IPS-18c (cell line): ENCODE measurements around the gene SYTL4.
A peak's percentile ranks its signal among the peaks of the same experiment; 100 is the strongest.
"Not testable (repeated sequence)": the region's sequence is repeated elsewhere in the genome, so short reads cannot be mapped to it uniquely, and the experiment has no call there.

ENCODE experiments used
- H3K4me3 ChIP-seq: 2 replicates; pipeline ENCODE4 v1.7.0; 2013; ENCODE audit warnings: low read depth, mild to moderate bottlenecking, low read length, moderate library complexity; ENCODE audit not compliant: insufficient read depth
- H3K9me3 ChIP-seq: one replicate; pipeline ENCODE4 v1.6.1; 2013; ENCODE audit warnings: mild to moderate bottlenecking, low read length, moderate library complexity; ENCODE audit not compliant: control insufficient read depth, insufficient read depth

SYTL4 gene

DNA sequence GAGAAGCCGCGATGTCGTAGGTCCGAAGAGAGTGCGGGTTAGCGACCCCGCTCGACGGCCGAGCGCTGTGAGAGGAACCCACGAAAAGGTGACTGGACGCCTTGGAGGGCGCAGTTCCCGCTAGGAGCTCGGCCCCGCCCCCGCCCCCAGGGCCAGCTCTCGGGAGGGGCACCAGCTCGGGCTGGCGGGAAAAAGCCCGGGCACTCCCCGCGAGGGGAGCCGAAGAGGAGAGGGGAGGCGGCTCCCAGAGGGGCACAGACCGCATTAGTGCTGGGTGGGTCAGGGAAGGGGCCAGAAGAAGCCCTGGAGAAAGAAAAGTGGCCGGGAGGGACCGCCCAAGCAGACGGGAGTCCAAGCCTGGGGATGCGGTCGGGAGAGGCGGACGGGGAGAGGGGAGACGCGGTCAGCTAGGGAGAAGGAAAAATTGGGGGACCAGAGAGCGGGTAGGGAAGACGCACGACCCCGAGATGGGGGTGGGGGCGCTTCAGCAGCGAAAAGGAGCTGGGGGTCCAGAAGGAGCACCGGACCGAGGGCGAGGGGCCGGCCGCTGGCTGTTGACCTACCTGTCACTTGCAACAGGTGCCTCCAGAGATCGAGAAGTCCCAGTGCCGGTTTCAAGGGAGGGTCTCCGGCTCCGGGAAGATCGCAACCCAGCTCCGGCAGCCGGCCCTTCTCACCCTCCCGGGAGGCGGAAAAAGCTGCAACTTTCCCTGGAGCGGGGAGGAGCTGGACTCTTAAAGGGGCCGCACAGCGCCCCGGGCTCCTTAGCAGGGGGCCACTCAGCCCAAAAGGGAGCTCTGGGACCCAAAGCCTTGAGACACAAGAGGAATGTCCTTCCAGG, at the start of gene SYTL4:
TSS of gene SYTL4 (minus strand) at position 681 of the 841 bp plus-strand sequence. CDS start 30,084 bp downstream, outside the sequence.
- H3K4me3 ChIP-seq = peak within 1 kb of the TSS; percentile 66
- peaks cover 2% of the 10 kb centered on the region for H3K9me3 ChIP-seq

- not testable (repeated sequence) for H3K9me3 ChIP-seq, H3K4me3 ChIP-seq
Observed at GRCh38 chrX:100769439-100769838, 37.5 kb upstream of the SYTL4 start.

DNA sequence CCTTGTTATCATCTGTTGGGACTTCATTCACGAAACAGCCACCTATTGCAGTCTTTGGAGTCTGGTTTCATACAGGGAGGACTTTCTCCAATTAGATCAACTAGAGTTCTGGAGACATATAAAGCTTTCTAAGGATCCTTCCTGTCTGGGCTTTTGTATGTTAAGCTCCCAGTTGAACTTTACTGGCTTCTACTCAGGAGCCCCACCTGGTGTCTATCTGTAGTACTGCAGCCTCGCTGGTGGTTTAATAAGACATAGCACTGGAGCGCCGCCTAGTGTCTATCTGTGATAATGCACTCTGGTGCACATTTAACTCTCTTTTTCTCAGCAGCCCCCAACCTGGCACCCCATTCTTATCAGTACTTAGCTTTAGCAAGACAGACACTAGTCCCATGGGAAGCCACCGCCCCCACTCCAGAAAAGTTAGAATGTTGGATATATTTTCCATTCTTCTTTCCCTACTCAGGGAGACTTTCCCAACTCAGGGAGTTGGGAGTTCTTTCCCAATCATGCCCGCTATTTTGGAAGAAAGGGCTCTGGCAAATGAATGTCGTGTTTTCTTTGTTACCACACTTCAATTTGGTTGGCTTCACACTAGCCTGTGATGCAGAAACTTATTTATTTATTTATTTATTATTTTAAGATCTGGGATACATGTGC, 36.9 kb upstream of the SYTL4 start:
- no peaks in the 10 kb centered on the region for H3K9me3 ChIP-seq

DNA sequence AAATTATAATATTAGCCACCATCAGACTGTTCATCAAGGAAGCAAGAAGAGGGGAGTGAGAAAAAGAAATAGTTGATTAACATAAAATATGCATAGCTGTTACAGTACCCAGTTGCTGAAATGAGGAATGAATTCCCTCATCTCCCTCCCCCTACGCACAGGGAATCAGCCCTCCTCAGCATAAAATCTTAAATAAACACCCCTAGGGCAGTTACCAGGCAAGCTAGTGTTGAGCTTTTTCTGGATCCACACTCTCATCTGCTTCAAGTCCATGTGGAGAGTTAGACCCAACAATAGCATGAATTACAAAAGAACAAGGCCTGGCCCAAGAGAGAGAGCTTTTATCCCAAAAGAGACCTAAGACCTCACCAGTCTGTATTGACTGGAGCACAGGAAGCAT, 19.0 kb upstream of the SYTL4 start:
- Histone ChIP-seq H3K9me3 (peaks cover 3% of the 10 kb centered on the region), H3K4me3 (no peak overlapping the region)

More for the DNA sequence above, 36.9 kb upstream of the SYTL4 start:
- H3K4me3 ChIP-seq = no peak overlapping the region

DNA sequence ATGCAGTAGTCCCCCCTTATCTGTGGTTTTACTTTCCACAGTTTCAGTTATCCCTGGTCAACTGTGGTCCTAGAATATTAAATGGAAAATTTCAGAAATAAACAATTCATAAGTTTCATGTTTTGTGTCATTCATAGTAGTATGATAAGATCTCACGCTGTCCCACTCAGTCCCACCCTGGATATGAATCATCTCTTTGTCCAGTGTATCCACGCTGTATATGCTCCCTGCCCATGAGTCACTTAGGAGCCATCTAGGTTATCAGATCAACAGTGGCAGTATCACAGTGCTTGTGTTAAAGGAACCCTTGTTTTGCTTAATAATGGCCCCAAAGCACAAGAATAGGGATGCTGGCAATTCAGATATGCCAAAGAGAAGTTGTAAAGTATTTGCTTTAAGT, 16.2 kb upstream of the SYTL4 start:
- Histone ChIP-seq H3K4me3 (no peak overlapping the region), H3K9me3 (peaks cover 3% of the 10 kb centered on the region)

DNA sequence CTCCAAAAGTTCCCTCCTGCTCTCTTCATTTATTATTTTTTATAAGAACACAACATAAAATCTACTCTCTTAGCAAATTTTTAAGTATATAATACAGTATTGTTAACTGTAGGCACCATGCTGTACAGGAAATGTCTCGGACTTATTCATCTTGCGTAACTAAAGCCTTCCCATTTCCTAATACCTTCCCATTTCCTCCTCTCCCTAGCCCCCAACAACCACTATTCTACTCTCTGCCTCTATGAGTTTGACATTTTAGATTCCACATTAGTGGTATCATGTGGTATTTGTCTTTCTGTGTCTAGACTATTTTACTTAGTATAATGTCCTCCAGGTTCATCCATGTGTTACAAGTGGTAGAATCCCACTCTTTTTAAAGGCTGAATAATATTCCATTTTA, 15.8 kb upstream of the SYTL4 start:
- Histone ChIP-seq H3K9me3 (peaks cover 2% of the 10 kb centered on the region), H3K4me3 (no peak overlapping the region)

DNA sequence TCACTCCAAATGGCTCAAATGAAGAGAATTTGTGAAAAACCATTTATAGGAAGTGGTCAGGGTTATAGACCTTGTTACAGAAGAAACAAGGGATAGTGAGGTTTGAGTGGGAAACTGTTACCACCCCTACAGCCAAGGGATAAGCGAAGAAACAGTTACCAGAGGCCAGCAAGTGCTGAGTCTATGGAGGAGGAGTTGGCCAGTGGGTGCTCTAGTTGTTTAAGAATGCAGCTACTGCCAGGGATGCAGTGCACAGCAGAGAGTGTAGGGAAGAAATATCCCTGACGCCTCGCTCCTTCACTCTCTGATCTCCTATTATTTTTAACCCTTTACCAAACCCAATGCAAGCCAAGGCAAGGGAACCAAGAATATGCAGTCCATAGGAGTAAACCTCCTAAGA, 15.2 kb upstream of the SYTL4 start:
- no peaks in the 10 kb centered on the region for H3K9me3 ChIP-seq

DNA sequence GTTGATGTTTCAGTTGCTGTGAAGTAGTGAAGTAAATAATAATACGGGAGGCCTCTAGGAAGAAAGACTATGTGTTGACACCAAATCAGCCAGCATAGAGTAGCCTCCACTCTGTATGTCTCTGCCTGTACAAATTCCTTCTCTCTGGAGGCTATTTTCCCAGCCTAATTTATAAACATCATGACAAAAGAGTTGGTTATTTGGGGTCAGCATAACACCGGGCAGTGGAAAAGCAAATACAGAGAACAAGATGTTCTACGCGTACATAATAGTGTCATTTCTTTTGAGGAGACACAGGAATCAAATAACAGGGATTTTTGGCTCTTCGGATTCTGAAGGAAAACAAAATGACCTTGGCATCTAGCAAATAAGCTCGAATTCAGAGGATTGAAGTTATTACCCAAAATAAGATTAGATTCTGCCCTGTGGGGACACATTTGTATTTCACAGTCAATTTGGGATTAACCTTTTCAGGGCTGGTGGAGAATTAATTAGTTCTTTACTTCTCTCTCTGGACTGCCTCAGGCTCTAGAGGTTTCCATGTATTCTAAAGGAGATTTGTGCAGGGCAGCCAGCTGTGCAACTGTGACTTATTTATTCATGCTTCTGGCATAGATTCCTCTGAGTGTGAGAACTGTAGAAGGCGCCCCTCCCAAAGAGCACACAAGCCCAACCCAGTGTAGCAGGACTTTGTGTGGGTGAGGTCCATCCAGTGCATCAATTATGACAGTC, 14.1 kb upstream of the SYTL4 start:
- H3K9me3 ChIP-seq = no peaks in the 10 kb centered on the region
- H3K4me3 ChIP-seq = no peak overlapping the region

More for the DNA sequence above, 15.2 kb upstream of the SYTL4 start:
- no peak overlapping the region for H3K4me3 ChIP-seq

GRCh38 chrX:100745205-100745604, 13.3 kb upstream of the SYTL4 start:
- Histone ChIP-seq H3K9me3 (no peaks in the 10 kb centered on the region), H3K4me3 (no peak overlapping the region)

- Histone ChIP-seq H3K4me3 (no peak overlapping the region), H3K9me3 (no peaks in the 10 kb centered on the region)
Observed at GRCh38 chrX:100743009-100743607, 11.2 kb upstream of the SYTL4 start.

- not testable (repeated sequence) for H3K4me3 ChIP-seq, H3K9me3 ChIP-seq
Observed at GRCh38 chrX:100724006-100724405, 7.9 kb downstream of the SYTL4 start.

DNA sequence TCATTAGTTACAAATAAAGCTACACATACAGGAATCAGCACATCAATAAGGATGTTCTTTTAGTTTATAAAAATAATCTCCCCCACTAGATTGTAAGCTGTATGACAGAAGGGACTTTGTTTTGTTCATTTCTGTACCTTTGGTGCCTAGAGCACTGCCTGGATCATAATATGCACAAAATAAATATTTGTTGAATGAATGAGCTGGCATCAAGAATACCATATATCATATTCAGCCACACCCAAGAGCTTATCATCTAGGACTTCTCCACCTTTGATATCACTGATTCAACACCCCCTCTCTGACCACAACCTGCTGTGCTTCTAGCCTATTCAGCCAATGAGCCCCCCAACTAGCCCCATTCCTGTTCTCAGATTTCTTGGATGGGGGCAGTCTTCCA, 10.6 kb downstream of the SYTL4 start:
- Histone ChIP-seq H3K9me3 (no peaks in the 10 kb centered on the region), H3K4me3 (no peak overlapping the region)

GRCh38 chrX:100720301-100720700, 11.6 kb downstream of the SYTL4 start:
- Histone ChIP-seq H3K4me3 (no peak overlapping the region), H3K9me3 (no peaks in the 10 kb centered on the region)

GRCh38 chrX:100719139-100719538, 12.8 kb downstream of the SYTL4 start:
- H3K9me3 ChIP-seq = no peaks in the 10 kb centered on the region
- no peak overlapping the region for H3K4me3 ChIP-seq

- H3K9me3 ChIP-seq = no peaks in the 10 kb centered on the region
- H3K4me3 ChIP-seq = no peak overlapping the region
Observed at GRCh38 chrX:100717363-100717762, 14.6 kb downstream of the SYTL4 start.

DNA sequence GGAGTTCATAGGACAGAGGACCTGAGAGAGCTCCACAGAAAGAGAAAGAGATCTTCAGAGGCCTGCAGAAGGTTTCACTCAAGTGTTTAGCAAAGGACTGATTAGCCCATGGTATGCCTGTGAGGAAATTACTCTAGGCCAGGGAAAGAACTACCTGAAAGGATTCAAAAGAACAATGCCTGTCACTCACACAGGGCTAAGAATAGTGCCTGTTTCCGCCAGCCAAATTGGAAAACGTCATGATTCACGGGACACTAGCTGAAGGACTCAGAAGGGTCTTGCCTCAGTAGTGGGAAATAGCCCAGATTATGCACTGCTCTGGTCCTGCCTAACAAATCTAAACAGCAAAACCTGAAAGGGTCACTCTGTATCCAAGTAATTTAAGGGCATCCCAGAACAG, 21.1 kb downstream of the SYTL4 start:
- H3K9me3 ChIP-seq = no peaks in the 10 kb centered on the region
- H3K4me3 ChIP-seq = no peak overlapping the region

GRCh38 chrX:100704581-100705203, 27.2 kb downstream of the SYTL4 start:
- Histone ChIP-seq H3K4me3 (no peak overlapping the region), H3K9me3 (no peaks in the 10 kb centered on the region)
